H1 (cell line): ENCODE results near the gene FBXW10B. TPM values are rescaled to one million over a fixed set of nuclear protein-coding genes. Genes with fewer than 3 reads are reported as not detected.

Experiments used
- CTCF ChIA-PET: fragments of 300-600 bp; sonication (Branson Sonifier 250); formaldehyde crosslinking; loops from one replicate; lab custom pipeline; 2021; ENCODE audit not compliant: partially characterized antibody; lab: Charles Lee
- POLR2A ChIA-PET: fragments of 300-600 bp; sonication (Branson Sonifier 250); formaldehyde crosslinking; loops from one replicate; lab custom pipeline; 2021; ENCODE audit warnings: inconsistent platforms; ENCODE audit not compliant: partially characterized antibody; lab: Charles Lee
- DNase-seq, 2 experiments: peaks; one replicate each; pipeline versions ENCODE4 v3.0.0 to v3.0.0-alpha.2; 2010 to 2022; ENCODE audit warnings: low spot score in 2 of 2, low read depth in 1 of 2, mixed read lengths in 1 of 2
- FAIRE-seq: peaks from 2 replicates; lab custom pipeline; 2011; peaks lifted over from hg19 to GRCh38; lab: Jason Lieb, UNC
- H2AFZ ChIP-seq: 2 replicates; pipeline ENCODE4 v1.8.1; 2012; ENCODE audit warnings: low read length, inconsistent platforms
- H2AK5ac ChIP-seq: 2 replicates; pipeline ENCODE4 v1.6.1; 2013; ENCODE audit warnings: low read depth, low read length
- H2BK120ac ChIP-seq: replicated peaks from 2 replicates; pipeline ENCODE3; 2013; ENCODE audit warnings: low read depth, low read length, inconsistent platforms
- H2BK12ac ChIP-seq: 2 replicates; pipeline ENCODE4 v1.6.1; 2013; ENCODE audit warnings: low read depth, low read length
- H2BK15ac ChIP-seq: 2 replicates; pipeline ENCODE4 v1.6.1; 2013; ENCODE audit warnings: low read length
- H2BK20ac ChIP-seq: 2 replicates; pipeline ENCODE4 v1.6.1; 2013; ENCODE audit warnings: low read length
- H2BK5ac ChIP-seq: 2 replicates; pipeline ENCODE4 v1.6.1; 2013; ENCODE audit warnings: low read depth, low read length
- H3K14ac ChIP-seq: 2 replicates; pipeline ENCODE4 v1.6.1; 2013; ENCODE audit warnings: inconsistent platforms; ENCODE audit not compliant: insufficient read length
- H3K18ac ChIP-seq: 2 replicates; pipeline ENCODE4 v1.6.1; 2013; ENCODE audit warnings: low read length; ENCODE audit errors: extremely low read depth
- H3K23ac ChIP-seq: 2 replicates; pipeline ENCODE4 v1.6.1; 2013; ENCODE audit warnings: inconsistent platforms; ENCODE audit not compliant: insufficient read length
- H3K23me2 ChIP-seq: 2 replicates; pipeline ENCODE4 v1.6.1; 2013; ENCODE audit warnings: low read depth, low read length
- H3K27ac ChIP-seq: 2 replicates; pipeline ENCODE4 v1.6.1; 2011; ENCODE audit warnings: low read depth, low read length, inconsistent platforms
- H3K27me3 ChIP-seq, 4 experiments: replicated peaks in 1 of 4; 1 replicate in 1 of 4; 2 replicates in 3 of 4; pipeline versions ENCODE4 v1.6.1 to v1.8.1; 2011 to 2013; ENCODE audit warnings: low read length in 3 of 4, mild to moderate bottlenecking in 3 of 4, inconsistent platforms in 2 of 4, mixed read lengths in 2 of 4, moderate library complexity in 1 of 4; ENCODE audit not compliant: control insufficient read depth in 3 of 4, insufficient read depth in 3 of 4; ENCODE audit errors: extremely low read depth in 1 of 4
- H3K36me3 ChIP-seq, 4 experiments: 2 replicates each; pipeline versions ENCODE4 v1.6.1 to v1.8.1; 2011 to 2013; ENCODE audit warnings: mild to moderate bottlenecking in 4 of 4, low read length in 3 of 4, moderate library complexity in 2 of 4, control low read depth in 1 of 4, inconsistent platforms in 1 of 4; ENCODE audit not compliant: insufficient read depth in 4 of 4, control insufficient read depth in 2 of 4
- H3K4ac ChIP-seq: replicated peaks from 2 replicates; pipeline ENCODE3; 2013; ENCODE audit warnings: low read length, low read depth, mixed read lengths, inconsistent platforms; ENCODE audit not compliant: insufficient read length
- H3K4me1 ChIP-seq, 4 experiments: replicated peaks in 1 of 4; 1 replicate in 1 of 4; 2 replicates in 3 of 4; pipeline versions ENCODE4 v1.6.1 to v1.8.1; 2011 to 2013; ENCODE audit warnings: low read length in 3 of 4, inconsistent platforms in 2 of 4, mixed read lengths in 1 of 4; ENCODE audit not compliant: insufficient read depth in 4 of 4, control insufficient read depth in 3 of 4
- H3K4me2 ChIP-seq, 2 experiments: 2 replicates each; pipeline versions ENCODE4 v1.6.1 to v1.8.1; 2011 to 2013; ENCODE audit warnings: low read depth in 2 of 2, low read length in 2 of 2, control low read depth in 1 of 2, inconsistent platforms in 1 of 2, mild to moderate bottlenecking in 1 of 2; ENCODE audit not compliant: insufficient read depth in 1 of 2
- H3K4me3 ChIP-seq, 4 experiments: fragments of 200-600, 300-600 bp in 1 of 4; sonication (generic), shearing (Covaris generic), sonication (Bioruptor Twin) in 1 of 4; 2 replicates each; pipeline versions ENCODE4 v1.5.1 to v1.8.1; 2011 to 2016; ENCODE audit warnings: low read length in 4 of 4, low read depth in 3 of 4, control low read depth in 2 of 4, inconsistent platforms in 2 of 4, mild to moderate bottlenecking in 2 of 4, mixed read lengths in 1 of 4, moderate library complexity in 1 of 4; ENCODE audit not compliant: insufficient read depth in 2 of 4; ENCODE audit errors: extremely low read depth in 1 of 4
- H3K56ac ChIP-seq: replicated peaks from 2 replicates; pipeline ENCODE3; 2013; ENCODE audit warnings: low read depth, mild to moderate bottlenecking, mixed read lengths, low read length, inconsistent platforms; ENCODE audit not compliant: insufficient read length
- H3K79me1 ChIP-seq: 2 replicates; pipeline ENCODE4 v1.6.1; 2013; ENCODE audit warnings: low read depth, low read length, control low read depth
- H3K79me2 ChIP-seq, 2 experiments: 2 replicates each; pipeline versions ENCODE4 v1.6.1 to v1.8.1; 2012 to 2013; ENCODE audit warnings: low read length in 2 of 2, mild to moderate bottlenecking in 2 of 2, inconsistent platforms in 1 of 2; ENCODE audit not compliant: insufficient read depth in 2 of 2, control insufficient read depth in 1 of 2
- H3K9ac ChIP-seq, 4 experiments: replicated peaks in 1 of 4; 1 replicate in 1 of 4; 2 replicates in 3 of 4; pipeline versions ENCODE4 v1.6.1 to v1.8.1; 2011 to 2013; ENCODE audit warnings: low read depth in 3 of 4, low read length in 3 of 4, control low read depth in 2 of 4, mild to moderate bottlenecking in 2 of 4, moderate library complexity in 2 of 4, inconsistent platforms in 1 of 4; ENCODE audit errors: extremely low read depth in 1 of 4
- H3K9me3 ChIP-seq, 2 experiments: 2 replicates each; pipeline versions ENCODE4 v1.6.1 to v1.8.1; 2012 to 2013; ENCODE audit warnings: mild to moderate bottlenecking in 2 of 2, moderate library complexity in 2 of 2, control low read depth in 1 of 2, inconsistent platforms in 1 of 2, low read depth in 1 of 2, low read length in 1 of 2, mixed read lengths in 1 of 2; ENCODE audit not compliant: insufficient read depth in 2 of 2
- H4K20me1 ChIP-seq, 2 experiments: replicated peaks in 1 of 2; 2 replicates each; pipeline versions ENCODE3 to v1.8.1; 2011 to 2013; ENCODE audit warnings: inconsistent platforms in 2 of 2, low read length in 2 of 2, mild to moderate bottlenecking in 1 of 2; ENCODE audit not compliant: insufficient read depth in 2 of 2, control insufficient read depth in 1 of 2
- H4K5ac ChIP-seq: 2 replicates; pipeline ENCODE4 v1.6.1; 2013; ENCODE audit warnings: low read length, low read depth, mixed read lengths, inconsistent platforms; ENCODE audit not compliant: insufficient read length
- H4K8ac ChIP-seq: 2 replicates; pipeline ENCODE4 v1.8.0; 2013; ENCODE audit warnings: mild to moderate bottlenecking, moderate library complexity, low read length, inconsistent platforms; ENCODE audit not compliant: insufficient read depth; ENCODE audit errors: extremely low read depth
- H4K91ac ChIP-seq: replicated peaks from 2 replicates; pipeline ENCODE3; 2013; ENCODE audit warnings: low read length, mixed read lengths, inconsistent platforms; ENCODE audit not compliant: insufficient read length
- BACH1 ChIP-seq: IDR thresholded peaks from 2 replicates; pipeline ENCODE4 v1.6.1; 2012; ENCODE audit warnings: low read length, improper control_type of control experiment
- BRCA1 ChIP-seq: IDR thresholded peaks from 2 replicates; pipeline ENCODE4 v1.6.1; 2012; ENCODE audit warnings: low read depth, low read length, improper control_type of control experiment
- CBX8 ChIP-seq: fragments of 300-800, 300-1000 bp; sonication (generic); IDR thresholded peaks from 2 replicates; pipeline ENCODE4 v1.7.1; 2016; ENCODE audit warnings: low read depth, low read length, borderline replicate concordance
- CHD2 ChIP-seq: IDR thresholded peaks from 2 replicates; pipeline ENCODE4 v1.6.1; 2012; ENCODE audit warnings: low read length, improper control_type of control experiment
- EP300 ChIP-seq, 2 experiments: IDR thresholded peaks; 1 replicate in 1 of 2; 2 replicates in 1 of 2; pipeline ENCODE4 v1.6.1; 2011 to 2012; ENCODE audit warnings: low read depth in 2 of 2, low read length in 2 of 2, mild to moderate bottlenecking in 2 of 2, borderline replicate concordance in 1 of 2, inconsistent platforms in 1 of 2, moderate library complexity in 1 of 2
- JUN ChIP-seq: IDR thresholded peaks from 2 replicates; pipeline ENCODE4 v1.6.1; 2011; ENCODE audit warnings: low read depth, mild to moderate bottlenecking, improper control_type of control experiment, low read length
- KDM1A ChIP-seq: fragments of 200-600, 300-600 bp; sonication (generic); IDR thresholded peaks from 2 replicates; pipeline ENCODE4 v1.7.1; 2016; ENCODE audit warnings: mild to moderate bottlenecking, low read length, borderline replicate concordance
- KDM4A ChIP-seq: IDR thresholded peaks from one replicate; pipeline ENCODE4 v1.7.1; 2012; ENCODE audit warnings: low read depth, mild to moderate bottlenecking, moderate library complexity, low read length, inconsistent platforms; ENCODE audit not compliant: severe bottlenecking
- RNF2 ChIP-seq: fragments of 200-900, 300-1000 bp; sonication (generic); IDR thresholded peaks from 2 replicates; pipeline ENCODE4 v1.7.1; 2016; ENCODE audit warnings: borderline replicate concordance, low read depth, mild to moderate bottlenecking, antibody characterized with exemption, low read length; ENCODE audit not compliant: poor library complexity, severe bottlenecking; ENCODE audit errors: missing control alignments
- SIRT6 ChIP-seq: IDR thresholded peaks from one replicate; pipeline ENCODE4 v1.7.1; 2012; ENCODE audit warnings: low read length, inconsistent platforms
- SUZ12 ChIP-seq: fragments of 200-600 bp; sonication (generic); IDR thresholded peaks from 2 replicates; pipeline ENCODE4 v1.6.1; 2012; ENCODE audit warnings: mild to moderate bottlenecking, inconsistent platforms, low read length, moderate library complexity, mixed read lengths
- TAF7 ChIP-seq: optimal IDR thresholded peaks from 2 replicates; pipeline ENCODE3; 2011; ENCODE audit warnings: low read depth, mild to moderate bottlenecking, inconsistent platforms, low read length, moderate library complexity, borderline replicate concordance
- TBP ChIP-seq: IDR thresholded peaks from 2 replicates; pipeline ENCODE4 v1.6.1; 2011; ENCODE audit warnings: low read depth, low read length, improper control_type of control experiment
- WGBS, 2 experiments: shearing (Covaris generic) in 1 of 2; methylation state at CpG; one replicate each; pipeline versions ENCODE4 v1.1.6 to v1.1.7; 2013 to 2015; ENCODE audit warnings: low lambda C conversion rate in 2 of 2, mixed read lengths in 2 of 2, inconsistent platforms in 1 of 2, low coverage in 1 of 2, missing lambda C conversion rate in 1 of 2; ENCODE audit not compliant: insufficient replicate concordance in 2 of 2, insufficient coverage in 1 of 2, insufficient read length in 1 of 2; ENCODE audit errors: extremely low coverage in 1 of 2, missing lambda C conversion rate in 1 of 2; 5-methylcytosine and 5-hydroxymethylcytosine counted together
- polyA plus RNA-seq, 7 experiments: library from polyadenylated mRNA; depleted of rRNA in 3 of 7; stranded (reverse) in 5 of 7; unstranded in 2 of 7; fragments of >200 nt in 5 of 7; fragments of 200-250 nt in 2 of 7; gene quantifications; 1 replicate in 5 of 7; 2 replicates in 1 of 7; 4 replicates in 1 of 7; pipeline versions ENCODE4 v1.2.1 to v1.2.3, GENCODE V29; 2011 to 2013; ENCODE audit warnings: missing spikeins in 2 of 7, mixed read lengths in 2 of 7
- total RNA-seq: library from RNA; stranded (reverse); fragmentation: NEBNext Ultra II Directional; extraction: Animal tissue kit (Norgen Biotek cat#: 25700); gene quantifications from 2 replicates; pipeline ENCODE4 v1.2.1, GENCODE V29; 2021

The FBXW10B gene
- total and polyA plus RNA-seq, 2 of the 8 experiments (the other 6 are each of a cell fraction or from before 2014, with no cell fraction given): 0.14 TPM; not detected in 1

- Histone ChIP-seq H3K4me3 (no peak overlapping the region), H3K18ac (no peak overlapping the region), H3K79me1 (no peaks in the 10 kb centered on the region), H2AK5ac (no peak overlapping the region), H2BK120ac (no peak overlapping the region), H3K4ac (no peak overlapping the region), H2AFZ (no peak overlapping the region), H2BK20ac (no peak overlapping the region), H4K91ac (no peak overlapping the region), H4K8ac (no peak overlapping the region), H3K56ac (no peak overlapping the region), H2BK15ac (no peak overlapping the region), H3K4me2 (no peak overlapping the region), H3K36me3 (peaks cover 0 to 8% (median 4%) of the 10 kb centered on the region in 4 experiments; a peak in 4 of 8 replicates), H4K20me1 (no peaks in the 10 kb centered on the region), H2BK12ac (no peak overlapping the region), H3K14ac (no peak overlapping the region), H3K79me2 (no peaks in the 10 kb centered on the region), H3K23me2 (no peaks in the 10 kb centered on the region), H4K5ac (no peak overlapping the region), H3K27me3 (no peaks in the 10 kb centered on the region), H3K9ac (no peak overlapping the region), H3K23ac (no peak overlapping the region), H2BK5ac (no peak overlapping the region), H3K27ac (no peak overlapping the region), H3K9me3 (no peaks in the 10 kb centered on the region), H3K4me1 (peaks cover 0 to 2% (median 0%) of the 10 kb centered on the region in 4 experiments; a peak in 1 of 7 replicates)
- DNase-seq: no peak
- ChIA-PET CTCF (no interaction called here), POLR2A (interaction anchor here (0.8 to 1.9 kb wide), 2 partner anchors 14 to 370 kb away, joined by 3 to 5 read pairs; no protein-coding TSS in a partner anchor)
- WGBS, 2 experiments: 88% methylated on average over 5 of the region's 5 CpGs; no CpG with 5 or more reads in 1 of the 2 experiments
- no peak for FAIRE-seq
- TF ChIP-seq BACH1: no peak
- TF ChIP-seq SUZ12: no peak
- TF ChIP-seq RNF2: no peak
- no peak for TF ChIP-seq SIRT6
- TF ChIP-seq KDM4A: no peak
- no peak for TF ChIP-seq TAF7
- no peak for TF ChIP-seq KDM1A
- TF ChIP-seq EP300 (IDR thresholded peaks at IDR 0.05; ENCODE audit: borderline replicate concordance in 1 of 2, low read depth in 2 of 2, low read length in 2 of 2): no peak
- no peak for TF ChIP-seq JUN
- no peak for TF ChIP-seq TBP
- TF ChIP-seq CBX8: no peak
- TF ChIP-seq BRCA1: no peak
- TF ChIP-seq CHD2: no peak
Measured at GRCh38 chr17:15663691-15664090, 44.2 kb upstream of the FBXW10B start.
